ENCODE measurements around the gene CDH10. TPM values are rescaled to one million over a fixed set of nuclear protein-coding genes. Genes with fewer than 3 reads are reported as not detected.

CDH10 gene
- total RNA-seq, 1 experiment from 2014 or later = not detected

GRCh38 chr5:24492229-24492628 lies 152.5 kb downstream of the CDH10 start:
- no peak overlapping the region for H3K4me3 Mint-ChIP-seq (ENCODE audit: low read depth, unreplicated experiment)
- intact Hi-C loops (cut with micrococcal nuclease; ENCODE audit: unreplicated experiment) = no loop called here
- no peaks in the 10 kb centered on the region for H3K4me1 Mint-ChIP-seq (ENCODE audit: low read depth, unreplicated experiment)
- no peaks in the 10 kb centered on the region for H3K36me3 Mint-ChIP-seq (ENCODE audit: insufficient read depth, unreplicated experiment)
- no peak for TF ChIP-seq CTCF (IDR thresholded peaks at IDR 0.05; ENCODE audit: unreplicated experiment)
- H3K9me3 Mint-ChIP-seq (ENCODE audit: low read depth, unreplicated experiment) = peaks cover 7% of the 10 kb centered on the region
- BruUV-seq (replicated peaks) = no TSS peak
- no peak for DNase-seq
- CTCF ChIA-PET = no interaction called here
- no peak overlapping the region for H3K27ac Mint-ChIP-seq (ENCODE audit: unreplicated experiment)
- no peaks in the 10 kb centered on the region for H3K27me3 Mint-ChIP-seq (ENCODE audit: unreplicated experiment)

GRCh38 chr5:24491490-24491889 lies 153.3 kb downstream of the CDH10 start:
- BruUV-seq (replicated peaks) = no TSS peak
- Mint-ChIP-seq H3K27me3 (ENCODE audit: unreplicated experiment) (no peaks in the 10 kb centered on the region), H3K4me3 (ENCODE audit: low read depth, unreplicated experiment) (no peak overlapping the region), H3K36me3 (ENCODE audit: insufficient read depth, unreplicated experiment) (no peaks in the 10 kb centered on the region), H3K4me1 (ENCODE audit: low read depth, unreplicated experiment) (no peaks in the 10 kb centered on the region), H3K27ac (ENCODE audit: unreplicated experiment) (no peak overlapping the region), H3K9me3 (ENCODE audit: low read depth, unreplicated experiment) (peaks cover 7% of the 10 kb centered on the region)
- DNase-seq = no peak
- TF ChIP-seq CTCF (IDR thresholded peaks at IDR 0.05; ENCODE audit: unreplicated experiment) = no peak
- CTCF ChIA-PET = no interaction called here
- intact Hi-C loops (cut with micrococcal nuclease; ENCODE audit: unreplicated experiment) = no loop called here

GRCh38 chr5:24487368-24488229 lies 157.2 kb downstream of the CDH10 start:
- CTCF ChIA-PET = no interaction called here
- no peaks in the 10 kb centered on the region for H3K36me3 Mint-ChIP-seq (ENCODE audit: insufficient read depth, unreplicated experiment)
- no TSS peak for BruUV-seq (replicated peaks)
- DNase-seq = no peak
- no peak overlapping the region for H3K27ac Mint-ChIP-seq (ENCODE audit: unreplicated experiment)
- H3K9me3 Mint-ChIP-seq (ENCODE audit: low read depth, unreplicated experiment) = peaks cover 7% of the 10 kb centered on the region
- H3K4me1 Mint-ChIP-seq (ENCODE audit: low read depth, unreplicated experiment) = no peaks in the 10 kb centered on the region
- intact Hi-C loops (cut with micrococcal nuclease; ENCODE audit: unreplicated experiment) = no loop called here
- no peak overlapping the region for H3K4me3 Mint-ChIP-seq (ENCODE audit: low read depth, unreplicated experiment)
- no peaks in the 10 kb centered on the region for H3K27me3 Mint-ChIP-seq (ENCODE audit: unreplicated experiment)
- no peak for TF ChIP-seq CTCF (IDR thresholded peaks at IDR 0.05; ENCODE audit: unreplicated experiment)

GRCh38 chr5:24480952-24481351 lies 163.8 kb downstream of the CDH10 start:
- no peak overlapping the region for H3K4me3 Mint-ChIP-seq (ENCODE audit: low read depth, unreplicated experiment)
- no peaks in the 10 kb centered on the region for H3K36me3 Mint-ChIP-seq (ENCODE audit: insufficient read depth, unreplicated experiment)
- H3K4me1 Mint-ChIP-seq (ENCODE audit: low read depth, unreplicated experiment) = no peaks in the 10 kb centered on the region
- intact Hi-C loops (cut with micrococcal nuclease; ENCODE audit: unreplicated experiment) = no loop called here
- no peaks in the 10 kb centered on the region for H3K27me3 Mint-ChIP-seq (ENCODE audit: unreplicated experiment)
- no peak for DNase-seq
- no peak for TF ChIP-seq CTCF (IDR thresholded peaks at IDR 0.05; ENCODE audit: unreplicated experiment)
- H3K9me3 Mint-ChIP-seq (ENCODE audit: low read depth, unreplicated experiment) = no peaks in the 10 kb centered on the region
- H3K27ac Mint-ChIP-seq (ENCODE audit: unreplicated experiment) = no peak overlapping the region
- no TSS peak for BruUV-seq (replicated peaks)
- CTCF ChIA-PET = no interaction called here

Data from Calu3 (cell line).